Measurements from ENCODE around the gene WFIKKN1. TPM values are rescaled to one million over a fixed set of nuclear protein-coding genes. Genes with fewer than 3 reads are reported as not detected.
"Not testable (repeated sequence)": the region's sequence is repeated elsewhere in the genome, so short reads cannot be mapped to it uniquely, and the experiment has no call there.

The WFIKKN1 gene
- polyA plus RNA-seq, 3 donors, result 0.76 TPM; not detected in 2

GRCh38 chr16:595942-596735 lies 34.6 kb upstream of the WFIKKN1 start:
- peaks cover 56% of the 10 kb centered on the region for H3K4me1 Mint-ChIP-seq
- intact Hi-C loops (cut with micrococcal nuclease), result no loop called here
- no peaks in the 10 kb centered on the region for H3K27me3 ChIP-seq (ENCODE audit: control insufficient read depth in 2 of 2, insufficient read depth in 2 of 2, low read length in 2 of 2)

GRCh38 chr16:596736-597060 lies 34.1 kb upstream of the WFIKKN1 start:
- H3K4me1 ChIP-seq (ENCODE audit: control insufficient read depth in 1 of 2, insufficient read depth in 2 of 2, low read length in 2 of 2), result peaks cover 47 to 53% of the 10 kb centered on the region in 2 donors

More at GRCh38 chr16:595942-596735, 34.6 kb upstream of the WFIKKN1 start:
- Histone ChIP-seq H3K9ac (ENCODE audit: insufficient read depth, low read length, poor library complexity, severe bottlenecking) (no peak overlapping the region), H3K4me3 (replicated peaks in 1 of 3; ENCODE audit: low read depth in 2 of 3, low read length in 3 of 3) (peak overlapping the region in 1 of 3 experiments; percentile 0), H3K4me2 (replicated peaks; ENCODE audit: extremely low read depth, low read length, poor library complexity, severe bottlenecking) (peak overlapping the region; percentile 17), H2AFZ (ENCODE audit: insufficient read depth, low read depth, low read length, poor library complexity, severe bottlenecking) (no peak overlapping the region), H3K27ac (ENCODE audit: low read depth in 1 of 2, low read length in 2 of 2) (peak overlapping the region; percentile 21 to 28), H3K9me3 (replicated peaks in 1 of 2; ENCODE audit: control insufficient read depth in 1 of 2, insufficient read depth in 1 of 2, low read length in 2 of 2) (no peaks in the 10 kb centered on the region), H3K79me2 (ENCODE audit: insufficient read depth, low read length) (peaks cover 92% of the 10 kb centered on the region), H3K36me3 (replicated peaks in 1 of 2; ENCODE audit: control insufficient read depth in 1 of 2, insufficient read depth in 2 of 2, low read length in 2 of 2) (peaks cover 10 to 28% of the 10 kb centered on the region in 2 donors), H3K4me1 (ENCODE audit: control insufficient read depth in 1 of 2, insufficient read depth in 2 of 2, low read length in 2 of 2) (peaks cover 53 to 58% of the 10 kb centered on the region in 2 donors), H4K20me1 (ENCODE audit: insufficient read depth, low read length) (peaks cover 74% of the 10 kb centered on the region)
- peaks cover 0 to 2% (median 0%) of the 10 kb centered on the region in 7 donors for H3K9me3 Mint-ChIP-seq
- peaks cover 27 to 44% of the 10 kb centered on the region in 2 donors for H3K36me3 Mint-ChIP-seq
- peak in 2 of 3 donors; percentile 9 to 34 for DNase-seq
- 45% methylated on average over 32 of the region's 34 CpGs for WGBS (ENCODE audit: insufficient coverage)
- no peak for TF ChIP-seq CTCF (IDR thresholded peaks at IDR 0.05)
- H3K4me3 Mint-ChIP-seq, result peak overlapping the region; percentile 28 to 59
- peaks cover 0 to 2% (median 1%) of the 10 kb centered on the region in 3 donors for H3K27me3 Mint-ChIP-seq (ENCODE audit: low read depth in 3 of 3)
- H3K27ac Mint-ChIP-seq, result peak overlapping the region in 5 of 7 donors; percentile 3 to 88 (median 69)

GRCh38 chr16:597655-598054 lies 33.1 kb upstream of the WFIKKN1 start:
- 100% methylated on average over 4 of the region's 7 CpGs for WGBS (ENCODE audit: insufficient coverage)
- H3K9ac ChIP-seq (ENCODE audit: insufficient read depth, low read length, poor library complexity, severe bottlenecking); H2AFZ ChIP-seq (ENCODE audit: insufficient read depth, low read depth, low read length, poor library complexity, severe bottlenecking): not testable (repeated sequence)

More at GRCh38 chr16:596736-597060, 34.1 kb upstream of the WFIKKN1 start:
- H3K9ac ChIP-seq (ENCODE audit: insufficient read depth, low read length, poor library complexity, severe bottlenecking), result no peak overlapping the region
- H3K9me3 ChIP-seq (replicated peaks in 1 of 2; ENCODE audit: control insufficient read depth in 1 of 2, insufficient read depth in 1 of 2, low read length in 2 of 2), result no peaks in the 10 kb centered on the region
- H3K4me1 Mint-ChIP-seq, result peaks cover 50% of the 10 kb centered on the region
- H3K36me3 ChIP-seq (replicated peaks in 1 of 2; ENCODE audit: control insufficient read depth in 1 of 2, insufficient read depth in 2 of 2, low read length in 2 of 2), result peaks cover 10 to 32% of the 10 kb centered on the region in 2 donors
- H4K20me1 ChIP-seq (ENCODE audit: insufficient read depth, low read length), result peaks cover 80% of the 10 kb centered on the region
- H3K9me3 Mint-ChIP-seq, result peaks cover 0 to 2% (median 0%) of the 10 kb centered on the region in 7 donors
- H3K79me2 ChIP-seq (ENCODE audit: insufficient read depth, low read length), result peaks cover 92% of the 10 kb centered on the region
- peak overlapping the region; percentile 20 to 21 for H3K27ac ChIP-seq (ENCODE audit: low read depth in 1 of 2, low read length in 2 of 2)
- peaks cover 0 to 2% (median 1%) of the 10 kb centered on the region in 3 donors for H3K27me3 Mint-ChIP-seq (ENCODE audit: low read depth in 3 of 3)
- peak overlapping the region; percentile 17 for H3K4me2 ChIP-seq (replicated peaks; ENCODE audit: extremely low read depth, low read length, poor library complexity, severe bottlenecking)
- no peak for TF ChIP-seq CTCF (IDR thresholded peaks at IDR 0.05)
- H3K27ac Mint-ChIP-seq, result peak overlapping the region in 6 of 7 donors; percentile 3 to 88 (median 66)
- no peak overlapping the region for H2AFZ ChIP-seq (ENCODE audit: insufficient read depth, low read depth, low read length, poor library complexity, severe bottlenecking)
- H3K4me3 Mint-ChIP-seq, result no peak overlapping the region
- intact Hi-C loops (cut with micrococcal nuclease), result no loop called here
- no peak for DNase-seq
- H3K4me3 ChIP-seq (replicated peaks in 1 of 3; ENCODE audit: low read depth in 2 of 3, low read length in 3 of 3), result no peak overlapping the region
- WGBS (ENCODE audit: insufficient coverage), result 98% methylated on average over 10 of the region's 12 CpGs
- H3K27me3 ChIP-seq (ENCODE audit: control insufficient read depth in 2 of 2, insufficient read depth in 2 of 2, low read length in 2 of 2), result no peaks in the 10 kb centered on the region
- peaks cover 27 to 49% of the 10 kb centered on the region in 2 donors for H3K36me3 Mint-ChIP-seq

More at GRCh38 chr16:597655-598054, 33.1 kb upstream of the WFIKKN1 start:
- H3K27me3 ChIP-seq (ENCODE audit: control insufficient read depth in 2 of 2, insufficient read depth in 2 of 2, low read length in 2 of 2); H3K27me3 Mint-ChIP-seq (ENCODE audit: low read depth in 3 of 3); H3K4me3 ChIP-seq (replicated peaks in 1 of 3; ENCODE audit: low read depth in 2 of 3, low read length in 3 of 3); H3K4me2 ChIP-seq (replicated peaks; ENCODE audit: extremely low read depth, low read length, poor library complexity, severe bottlenecking); H3K27ac ChIP-seq (ENCODE audit: low read depth in 1 of 2, low read length in 2 of 2); H3K9me3 ChIP-seq (replicated peaks in 1 of 2; ENCODE audit: control insufficient read depth in 1 of 2, insufficient read depth in 1 of 2, low read length in 2 of 2); DNase-seq; H3K9me3 Mint-ChIP-seq; H3K4me3 Mint-ChIP-seq; intact Hi-C loops (cut with micrococcal nuclease): not testable (repeated sequence)
- Histone ChIP-seq H3K4me1 (ENCODE audit: control insufficient read depth in 1 of 2, insufficient read depth in 2 of 2, low read length in 2 of 2) (peaks cover 38 to 43% of the 10 kb centered on the region in 2 donors), H3K36me3 (replicated peaks in 1 of 2; ENCODE audit: control insufficient read depth in 1 of 2, insufficient read depth in 2 of 2, low read length in 2 of 2) (peaks cover 10 to 32% of the 10 kb centered on the region in 2 donors), H4K20me1 (ENCODE audit: insufficient read depth, low read length) (peaks cover 89% of the 10 kb centered on the region), H3K79me2 (ENCODE audit: insufficient read depth, low read length) (peaks cover 92% of the 10 kb centered on the region)
- peak overlapping the region in 1 of 7 donors; percentile 37 for H3K27ac Mint-ChIP-seq
- peaks cover 27 to 51% of the 10 kb centered on the region in 2 donors for H3K36me3 Mint-ChIP-seq
- peaks cover 40% of the 10 kb centered on the region for H3K4me1 Mint-ChIP-seq
